Astrocyte of the spinal cord (primary cell): ENCODE measurements around the gene SPOP.

Experiments
- DNase-seq: peaks from one replicate; pipeline ENCODE4 v3.0.0; 2011; ENCODE audit warnings: low read depth, low spot score
- H3K4me3 ChIP-seq: 2 replicates; pipeline ENCODE4 v1.5.1; 2011; ENCODE audit warnings: low read depth, mild to moderate bottlenecking, low read length, moderate library complexity
- in situ Hi-C: cut with HindIII; loops from 2 replicates; pipeline ENCODE4 v1.10.0; 2017; ENCODE audit warnings: low sequenced_read_pairs
- TF ChIP-seq, protein P1 (sequence below): IDR thresholded peaks from 2 replicates; pipeline ENCODE4 v1.5.1; 2012; ENCODE audit warnings: low read depth, mild to moderate bottlenecking, low read length, inconsistent platforms

SPOP gene

DNA sequence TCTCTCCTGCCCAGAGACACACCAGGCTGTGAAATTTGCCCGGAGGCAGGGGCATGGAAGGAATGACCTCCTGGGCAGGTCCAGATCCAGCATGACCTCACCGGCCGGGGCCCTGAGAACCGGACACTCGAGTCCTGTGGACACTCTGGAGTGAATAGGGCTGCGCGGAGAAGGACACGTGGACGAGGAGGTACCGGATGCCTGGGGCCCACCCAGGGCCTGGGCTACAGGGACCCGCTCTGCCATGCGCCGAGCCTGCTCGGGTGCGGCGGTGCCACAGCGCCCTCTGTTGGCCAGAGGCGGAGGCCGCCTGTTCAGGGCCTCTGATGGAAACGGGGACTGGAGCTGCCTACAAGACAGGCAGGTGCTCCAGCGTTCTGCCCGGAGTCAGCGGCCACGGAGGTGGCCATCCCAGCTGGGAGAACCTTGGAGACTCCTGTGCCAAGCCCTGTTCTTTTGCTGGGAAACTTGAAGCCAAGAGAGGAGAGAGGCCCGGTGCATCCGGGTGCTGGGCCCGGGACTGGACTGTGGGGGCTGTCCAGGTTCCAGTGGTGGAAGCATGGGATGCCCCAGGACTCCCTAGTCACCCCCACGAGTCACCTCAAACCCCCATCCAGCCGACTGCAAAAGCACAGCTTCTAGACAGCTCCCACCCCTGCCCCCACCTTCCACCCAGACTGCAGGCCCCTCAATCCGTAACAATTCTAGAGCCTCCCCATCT is 121.5 kb downstream of the SPOP start:
- H3K4me3 ChIP-seq = no peak overlapping the region
- TF ChIP-seq, protein P1, sequence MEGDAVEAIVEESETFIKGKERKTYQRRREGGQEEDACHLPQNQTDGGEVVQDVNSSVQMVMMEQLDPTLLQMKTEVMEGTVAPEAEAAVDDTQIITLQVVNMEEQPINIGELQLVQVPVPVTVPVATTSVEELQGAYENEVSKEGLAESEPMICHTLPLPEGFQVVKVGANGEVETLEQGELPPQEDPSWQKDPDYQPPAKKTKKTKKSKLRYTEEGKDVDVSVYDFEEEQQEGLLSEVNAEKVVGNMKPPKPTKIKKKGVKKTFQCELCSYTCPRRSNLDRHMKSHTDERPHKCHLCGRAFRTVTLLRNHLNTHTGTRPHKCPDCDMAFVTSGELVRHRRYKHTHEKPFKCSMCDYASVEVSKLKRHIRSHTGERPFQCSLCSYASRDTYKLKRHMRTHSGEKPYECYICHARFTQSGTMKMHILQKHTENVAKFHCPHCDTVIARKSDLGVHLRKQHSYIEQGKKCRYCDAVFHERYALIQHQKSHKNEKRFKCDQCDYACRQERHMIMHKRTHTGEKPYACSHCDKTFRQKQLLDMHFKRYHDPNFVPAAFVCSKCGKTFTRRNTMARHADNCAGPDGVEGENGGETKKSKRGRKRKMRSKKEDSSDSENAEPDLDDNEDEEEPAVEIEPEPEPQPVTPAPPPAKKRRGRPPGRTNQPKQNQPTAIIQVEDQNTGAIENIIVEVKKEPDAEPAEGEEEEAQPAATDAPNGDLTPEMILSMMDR = peak; percentile 99
- peak; percentile 64 for DNase-seq
- in situ Hi-C loops = no loop called here

DNA sequence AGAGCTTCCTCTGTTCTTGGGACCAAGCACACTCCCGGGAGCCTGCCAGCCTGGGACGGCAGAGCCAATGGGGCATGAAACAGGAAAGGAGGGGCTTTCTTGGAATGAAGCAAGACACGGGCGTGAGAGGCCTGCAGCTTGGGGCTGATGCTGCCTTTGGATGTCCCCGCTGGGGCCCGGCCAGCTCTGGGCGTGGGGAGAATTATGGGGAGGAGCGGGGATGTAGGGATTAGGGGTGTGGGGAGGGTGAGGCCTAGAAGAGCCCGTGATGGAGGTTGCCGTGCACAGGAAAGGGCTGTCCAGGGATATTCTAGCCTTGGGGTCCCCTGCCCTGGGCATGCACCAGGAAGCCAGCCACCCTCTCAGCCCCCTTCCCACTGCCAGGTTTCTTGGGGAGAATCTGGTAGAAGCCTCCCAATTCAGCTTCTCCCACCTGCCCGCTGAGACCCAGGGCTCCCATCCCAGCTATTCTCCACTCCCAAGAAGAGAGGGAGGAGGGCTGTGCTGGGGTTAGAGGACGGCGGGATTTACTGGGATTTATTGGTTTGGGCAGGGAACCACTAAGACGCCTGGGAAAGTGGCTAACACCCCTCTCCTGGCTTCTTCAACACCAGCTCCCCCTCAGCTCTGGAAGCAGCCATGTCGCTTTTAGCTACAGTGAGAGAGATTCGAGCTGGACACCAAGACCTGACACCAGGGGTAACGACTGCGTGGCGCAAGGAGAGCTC is 122.2 kb downstream of the SPOP start:
- TF ChIP-seq, protein P1 = no peak
- no peak for DNase-seq
- no peak overlapping the region for H3K4me3 ChIP-seq
- in situ Hi-C loops = no loop called here

DNA sequence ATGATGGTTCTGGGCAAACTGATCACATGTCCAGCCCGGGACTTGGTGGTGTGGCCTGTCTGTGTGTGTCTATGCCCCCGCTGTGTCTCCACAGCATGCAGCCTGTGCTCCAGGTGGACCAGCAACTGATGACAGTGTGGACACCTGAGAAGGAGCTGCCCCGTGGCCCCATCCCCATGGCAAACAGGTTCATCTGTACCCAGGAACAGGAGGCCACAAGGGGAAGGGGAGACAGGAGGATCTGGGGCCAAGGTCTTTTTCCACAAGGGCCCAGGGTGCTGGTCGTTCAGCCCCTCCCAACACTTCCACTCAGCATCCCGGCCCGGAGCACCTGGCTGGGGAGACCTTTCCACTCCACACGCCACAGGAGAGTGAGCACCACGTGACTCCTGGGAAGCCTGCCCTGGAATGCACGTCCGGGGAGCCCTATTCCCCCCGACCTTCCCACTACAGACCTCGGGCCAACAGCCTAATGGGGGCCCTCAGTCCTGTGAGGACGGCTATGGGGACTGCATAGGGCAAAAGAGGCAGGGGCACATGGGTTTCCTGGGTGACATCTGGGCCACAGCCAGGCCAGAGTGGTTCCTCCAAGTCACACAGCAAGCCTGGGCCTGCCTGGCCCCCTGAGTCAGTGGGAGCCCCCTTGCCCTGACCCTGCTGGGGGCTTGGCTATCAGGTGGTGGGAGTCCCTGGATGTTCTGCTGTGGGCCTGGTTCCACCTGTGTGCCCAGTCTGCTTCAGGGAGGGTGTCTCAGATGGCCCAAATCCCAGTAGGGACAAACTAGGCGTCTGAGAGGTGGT is 123.0 kb downstream of the SPOP start:
- in situ Hi-C loops = no loop called here
- TF ChIP-seq, protein P1 = no peak
- no peak for DNase-seq
- H3K4me3 ChIP-seq = no peak overlapping the region

DNA sequence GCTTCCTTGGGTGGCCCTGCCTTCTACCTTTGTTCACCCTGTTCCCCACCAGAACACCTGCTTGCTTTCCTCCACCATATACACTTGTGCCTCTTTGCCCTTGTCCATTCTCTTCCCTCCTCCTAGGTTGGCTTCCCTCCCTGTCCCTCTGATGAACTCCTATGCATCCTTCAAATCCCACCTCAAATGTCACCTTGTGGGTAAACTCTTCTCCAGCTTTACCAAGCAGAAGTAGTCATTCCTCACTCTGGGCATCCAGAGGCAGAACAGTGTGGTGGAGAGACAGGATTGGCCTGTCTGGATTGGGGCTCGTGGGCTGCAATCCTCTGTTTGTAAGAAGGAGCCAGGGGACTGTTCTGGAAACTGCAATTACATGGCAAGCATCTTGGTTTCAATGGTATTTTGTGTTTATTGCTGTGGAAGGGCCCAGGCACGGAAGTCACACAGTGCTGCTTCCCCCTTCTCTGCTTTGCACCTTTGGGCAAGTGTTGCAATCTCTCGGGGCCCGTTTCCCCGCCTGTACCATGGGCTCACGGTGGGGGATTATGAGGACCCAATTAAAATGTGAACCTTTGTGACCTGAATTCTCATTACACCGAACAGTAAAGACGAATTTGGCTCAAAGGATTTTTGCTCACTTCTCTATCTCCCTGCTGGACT is 124.1 kb downstream of the SPOP start:
- no peak for DNase-seq
- TF ChIP-seq, protein P1 = no peak
- in situ Hi-C loops = no loop called here
- H3K4me3 ChIP-seq = no peak overlapping the region

DNA sequence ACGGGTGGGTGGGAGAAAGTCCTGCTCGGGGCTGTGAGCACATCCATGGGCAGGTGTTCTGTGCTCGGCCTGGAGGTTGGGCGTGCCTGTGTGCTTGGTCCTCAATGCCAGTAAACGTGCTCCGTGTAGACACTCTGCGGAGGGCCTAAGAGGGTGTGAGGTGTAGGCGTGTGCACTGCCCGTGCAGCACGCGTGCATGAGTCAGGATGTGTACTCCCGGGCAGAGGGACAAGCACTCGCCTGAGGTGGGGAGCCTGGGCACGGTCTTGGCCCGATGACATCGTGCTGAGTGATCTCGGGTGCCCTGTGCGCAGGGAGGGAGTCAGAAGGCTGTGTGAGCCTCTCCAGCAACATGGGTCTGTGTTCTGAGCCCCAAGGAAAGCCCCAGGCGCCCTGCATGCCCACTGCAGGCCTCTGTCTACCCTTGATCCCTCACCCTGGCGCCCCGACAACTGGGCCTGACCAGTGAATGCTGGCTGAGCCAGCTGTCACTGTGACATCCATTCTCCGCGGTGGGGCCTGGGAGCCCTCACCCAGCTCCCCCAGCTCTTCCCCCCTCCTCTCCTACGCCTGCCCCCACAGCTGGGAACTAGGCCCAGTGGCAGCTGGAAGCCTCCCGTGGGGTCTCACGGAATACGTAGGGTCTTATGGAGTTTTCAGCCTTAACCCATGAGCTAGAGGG is 125.7 kb downstream of the SPOP start:
- DNase-seq = no peak
- no peak overlapping the region for H3K4me3 ChIP-seq
- TF ChIP-seq, protein P1 = no peak
- in situ Hi-C loops = no loop called here
